IMR-90 (cell line): Measurements from ENCODE around the gene HOXB1. TPM values are rescaled to one million over a fixed set of nuclear protein-coding genes. Genes with fewer than 3 reads are reported as not detected.
"Not testable (repeated sequence)": the region's sequence is repeated elsewhere in the genome, so short reads cannot be mapped to it uniquely, and the experiment has no call there.

Experiments used
- ATAC-seq: fragments of 200-7000 bp; cut with Tn5 transposase; 2 replicates; pipeline ENCODE4 v1.9.1; 2020; ENCODE audit warnings: low read depth, mild to moderate bottlenecking, moderate library complexity
- BruUV-seq: library from RNA; stranded (reverse); fragments of 400-500 nt; replicated peaks from 2 replicates; lab custom pipeline; 2021; lab: Mats Ljungman, UMichigan
- CTCF ChIA-PET: fragments of 300-600 bp; formaldehyde crosslinking; extraction: SDS; loops from one replicate; lab custom pipeline; 2021; ENCODE audit warnings: antibody characterized with exemption; lab: Yijun Ruan, JAX
- POLR2A ChIA-PET: fragments of 300-600 bp; sonication (Branson Sonifier 250); formaldehyde crosslinking; loops from one replicate; lab custom pipeline; 2022; ENCODE audit warnings: antibody characterized with exemption; ENCODE audit not compliant: unreplicated experiment; lab: Charles Lee
- DNase-seq: peaks from one replicate; pipeline ENCODE4 v3.0.0; 2013
- H2AFZ ChIP-seq: replicated peaks from 2 replicates; pipeline ENCODE3; 2013; ENCODE audit warnings: low read length, mild to moderate bottlenecking; ENCODE audit not compliant: poor library complexity
- H2AK5ac ChIP-seq: 2 replicates; pipeline ENCODE4 v1.6.1; 2013; ENCODE audit warnings: low read depth, low read length, inconsistent platforms
- H2AK9ac ChIP-seq: replicated peaks from 2 replicates; pipeline ENCODE3; 2013; ENCODE audit warnings: mild to moderate bottlenecking, low read depth, low read length, moderate library complexity; ENCODE audit not compliant: poor library complexity
- H2BK120ac ChIP-seq: 2 replicates; pipeline ENCODE4 v1.6.1; 2013; ENCODE audit warnings: low read depth, low read length, inconsistent platforms
- H2BK15ac ChIP-seq: 3 replicates; pipeline ENCODE4 v1.6.1; 2013; ENCODE audit warnings: low read depth, low read length, inconsistent platforms
- H2BK20ac ChIP-seq: 2 replicates; pipeline ENCODE4 v1.6.1; 2013; ENCODE audit warnings: low read depth, mild to moderate bottlenecking, inconsistent platforms, low read length, moderate library complexity
- H2BK5ac ChIP-seq: 2 replicates; pipeline ENCODE4 v1.6.1; 2013; ENCODE audit warnings: mild to moderate bottlenecking, low read depth, low read length, inconsistent platforms; ENCODE audit not compliant: poor library complexity, severe bottlenecking
- H3K14ac ChIP-seq: replicated peaks from 2 replicates; pipeline ENCODE4 v1.6.1; 2013; ENCODE audit warnings: low read depth, low read length, inconsistent platforms
- H3K18ac ChIP-seq: 2 replicates; pipeline ENCODE4 v1.6.1; 2013; ENCODE audit warnings: low read depth, low read length, control low read depth
- H3K23ac ChIP-seq: 2 replicates; pipeline ENCODE4 v1.6.1; 2013; ENCODE audit warnings: low read depth, low read length, inconsistent platforms
- H3K27ac ChIP-seq: 2 replicates; pipeline ENCODE4 v1.5.1; 2013; ENCODE audit warnings: mild to moderate bottlenecking, control low read depth, low read length; ENCODE audit not compliant: insufficient read depth
- H3K27me3 ChIP-seq: 2 replicates; pipeline ENCODE4 v1.6.1; 2013; ENCODE audit warnings: low read length; ENCODE audit not compliant: control insufficient read depth, insufficient read depth
- H3K36me3 ChIP-seq: 2 replicates; pipeline ENCODE4 v1.6.1; 2013; ENCODE audit warnings: low read length, mixed read lengths; ENCODE audit not compliant: control insufficient read depth, insufficient read depth
- H3K4ac ChIP-seq: 2 replicates; pipeline ENCODE4 v1.6.1; 2013; ENCODE audit warnings: low read depth, low read length, inconsistent platforms
- H3K4me1 ChIP-seq: 2 replicates; pipeline ENCODE4 v1.6.1; 2013; ENCODE audit warnings: low read length, mixed read lengths; ENCODE audit not compliant: control insufficient read depth, insufficient read depth
- H3K4me2 ChIP-seq: 2 replicates; pipeline ENCODE4 v1.6.1; 2013; ENCODE audit warnings: low read depth, mild to moderate bottlenecking, control low read depth, low read length, moderate library complexity
- H3K4me3 ChIP-seq: 2 replicates; pipeline ENCODE4 v1.5.1; 2013; ENCODE audit warnings: low read depth, mild to moderate bottlenecking, control low read depth, low read length, moderate library complexity; ENCODE audit not compliant: insufficient read depth
- H3K56ac ChIP-seq: 2 replicates; pipeline ENCODE4 v1.6.1; 2013; ENCODE audit warnings: low read length, inconsistent platforms; ENCODE audit not compliant: insufficient read depth; ENCODE audit errors: extremely low read depth
- H3K79me1 ChIP-seq, 2 experiments: 2 replicates each; pipeline ENCODE4 v1.6.1; 2013; ENCODE audit warnings: low read length in 2 of 2, inconsistent platforms in 1 of 2, low read depth in 1 of 2
- H3K9ac ChIP-seq: 2 replicates; pipeline ENCODE4 v1.6.1; 2013; ENCODE audit warnings: low read depth, low read length, control low read depth
- H3K9me1 ChIP-seq: 2 replicates; pipeline ENCODE4 v1.6.1; 2013; ENCODE audit warnings: low read length, inconsistent platforms; ENCODE audit not compliant: insufficient read depth
- H3K9me3 ChIP-seq: 2 replicates; pipeline ENCODE4 v1.6.1; 2013; ENCODE audit warnings: low read length; ENCODE audit not compliant: control insufficient read depth, insufficient read depth
- H4K20me1 ChIP-seq: 2 replicates; pipeline ENCODE4 v1.6.1; 2013; ENCODE audit warnings: low read length, inconsistent platforms; ENCODE audit not compliant: insufficient read depth
- H4K5ac ChIP-seq: 2 replicates; pipeline ENCODE4 v1.6.1; 2013; ENCODE audit warnings: mild to moderate bottlenecking, low read depth, low read length, control low read depth
- H4K8ac ChIP-seq, 2 experiments: 2 replicates each; pipeline ENCODE4 v1.6.1; 2013; ENCODE audit warnings: low read depth in 2 of 2, low read length in 2 of 2, control low read depth in 1 of 2, inconsistent platforms in 1 of 2
- H4K91ac ChIP-seq: 2 replicates; pipeline ENCODE4 v1.6.1; 2013; ENCODE audit warnings: low read depth, low read length, inconsistent platforms; ENCODE audit not compliant: insufficient read depth
- BHLHE40 ChIP-seq: fragments of 150-350 bp; IDR thresholded peaks from 2 replicates; pipeline ENCODE4 v1.6.1; 2016; ENCODE audit warnings: mild to moderate bottlenecking, low read depth, low read length
- CHD1 ChIP-seq: IDR thresholded peaks from 2 replicates; pipeline ENCODE4 v1.6.1; 2012; ENCODE audit warnings: low read depth, low read length, improper control_type of control experiment
- FOS ChIP-seq: fragments of 150-350 bp; IDR thresholded peaks from 2 replicates; pipeline ENCODE4 v1.6.1; 2016; ENCODE audit warnings: low read depth, low read length
- MAZ ChIP-seq: IDR thresholded peaks from 2 replicates; pipeline ENCODE4 v1.6.1; 2012; ENCODE audit warnings: low read depth, mild to moderate bottlenecking, low read length, improper control_type of control experiment, moderate library complexity, borderline replicate concordance
- MXI1 ChIP-seq: IDR thresholded peaks from 2 replicates; pipeline ENCODE4 v1.6.1; 2012; ENCODE audit warnings: low read depth, mild to moderate bottlenecking, low read length, moderate library complexity, borderline replicate concordance
- NFE2L2 ChIP-seq: fragments of 150-350 bp; IDR thresholded peaks from 2 replicates; pipeline ENCODE4 v1.6.1; 2016; ENCODE audit warnings: low read depth, mild to moderate bottlenecking, low read length
- RFX5 ChIP-seq: IDR thresholded peaks from 2 replicates; pipeline ENCODE4 v1.8.0; 2012; ENCODE audit warnings: low read depth, mild to moderate bottlenecking, low read length, moderate library complexity
- SMC3 ChIP-seq: fragments of 150-350 bp; IDR thresholded peaks from 2 replicates; pipeline ENCODE4 v1.6.1; 2016; ENCODE audit warnings: low read depth, mild to moderate bottlenecking, antibody characterized with exemption, low read length, moderate library complexity
- WGBS, 2 experiments: methylation state at CpG; one replicate each; pipeline versions ENCODE4 v1.1.5 to v1.1.7; 2013; ENCODE audit warnings: missing lambda C conversion rate in 2 of 2; ENCODE audit not compliant: insufficient read length in 1 of 2; ENCODE audit errors: extremely low coverage in 2 of 2; 5-methylcytosine and 5-hydroxymethylcytosine counted together
- dilution Hi-C: fragments of 300-500 bp; cut with HindIII; formaldehyde crosslinking; loops from one replicate; pipeline ENCODE4 v1.14.3; 2018; ENCODE audit warnings: low sequenced_read_pairs; ENCODE audit not compliant: unreplicated experiment
- in situ Hi-C: fragments of 300-500 bp; cut with MboI; formaldehyde crosslinking; loops from 3 replicates; pipeline ENCODE4 v1.14.3; 2019; ENCODE audit warnings: low sequenced_read_pairs, inconsistent platforms, mixed read lengths
- intact Hi-C: fragments of 100-400 bp; cut with micrococcal nuclease; formaldehyde crosslinking; loops from 2 replicates; pipeline ENCODE4 v1.10.0; 2022
- polyA plus RNA-seq, 3 experiments: library from polyadenylated mRNA; depleted of rRNA; stranded (reverse); fragments of >200 nt; gene quantifications; 2 replicates each; pipeline ENCODE4 v1.2.3, GENCODE V29; 2012; ENCODE audit warnings: low replicate concordance in 1 of 3
- total RNA-seq: library from RNA; depleted of rRNA; stranded (reverse); fragments of >200 nt; gene quantifications from 2 replicates; pipeline ENCODE4 v1.2.3, GENCODE V29; 2012

The HOXB1 gene
- total and polyA plus RNA-seq, 2 of the 4 experiments (the other 2 are of a cell fraction), result not detected

GRCh38 chr17:48537316-48537715 is 6.5 kb upstream of the HOXB1 start (continued):
- TF ChIP-seq CHD1 (no peak), NFE2L2 (no peak), MAZ (no peak), FOS (no peak), MXI1 (no peak), RFX5 (no peak), BHLHE40 (no peak), SMC3 (no peak)

GRCh38 chr17:48535793-48536559 is 5.2 kb upstream of the HOXB1 start:
- H3K9me1 ChIP-seq, H2AK5ac ChIP-seq, H3K9ac ChIP-seq, BruUV-seq, POLR2A ChIA-PET, H3K9me3 ChIP-seq, H3K14ac ChIP-seq, H3K23ac ChIP-seq, dilution Hi-C loops, H4K5ac ChIP-seq, H3K4me3 ChIP-seq, H3K27ac ChIP-seq, H3K4ac ChIP-seq, H2BK5ac ChIP-seq, H2AK9ac ChIP-seq, H3K36me3 ChIP-seq, H2BK20ac ChIP-seq, H3K18ac ChIP-seq, intact Hi-C loops, H4K20me1 ChIP-seq, H2AFZ ChIP-seq, H3K4me2 ChIP-seq, ATAC-seq, H3K56ac ChIP-seq, H2BK120ac ChIP-seq, H4K8ac ChIP-seq, H4K91ac ChIP-seq, H3K27me3 ChIP-seq, H2BK15ac ChIP-seq, CTCF ChIA-PET: not testable (repeated sequence)
- H3K4me1 ChIP-seq, result peaks cover 11% of the 10 kb centered on the region
- DNase-seq, result peak; percentile 13
- in situ Hi-C loops, result loop anchor here (5.0 kb wide), 1 partner anchor 44 kb away; no protein-coding TSS in a partner anchor
- 100% methylated on average over 1 of the region's 9 CpGs; no CpG with 5 or more reads in 1 of the 2 experiments for WGBS, 2 experiments
- peaks cover 0 to 23% of the 10 kb centered on the region in 2 experiments; a peak in 2 of 4 replicates for H3K79me1 ChIP-seq
